GM15510 (cell line): ENCODE results near the gene RCN2.

Experiments used
- POLR2A ChIP-seq: IDR thresholded peaks from 3 replicates; pipeline ENCODE4 v1.6.1; 2011; ENCODE audit warnings: borderline replicate concordance; ENCODE audit not compliant: insufficient read length; ENCODE audit errors: extremely low read depth

RCN2 gene

DNA sequence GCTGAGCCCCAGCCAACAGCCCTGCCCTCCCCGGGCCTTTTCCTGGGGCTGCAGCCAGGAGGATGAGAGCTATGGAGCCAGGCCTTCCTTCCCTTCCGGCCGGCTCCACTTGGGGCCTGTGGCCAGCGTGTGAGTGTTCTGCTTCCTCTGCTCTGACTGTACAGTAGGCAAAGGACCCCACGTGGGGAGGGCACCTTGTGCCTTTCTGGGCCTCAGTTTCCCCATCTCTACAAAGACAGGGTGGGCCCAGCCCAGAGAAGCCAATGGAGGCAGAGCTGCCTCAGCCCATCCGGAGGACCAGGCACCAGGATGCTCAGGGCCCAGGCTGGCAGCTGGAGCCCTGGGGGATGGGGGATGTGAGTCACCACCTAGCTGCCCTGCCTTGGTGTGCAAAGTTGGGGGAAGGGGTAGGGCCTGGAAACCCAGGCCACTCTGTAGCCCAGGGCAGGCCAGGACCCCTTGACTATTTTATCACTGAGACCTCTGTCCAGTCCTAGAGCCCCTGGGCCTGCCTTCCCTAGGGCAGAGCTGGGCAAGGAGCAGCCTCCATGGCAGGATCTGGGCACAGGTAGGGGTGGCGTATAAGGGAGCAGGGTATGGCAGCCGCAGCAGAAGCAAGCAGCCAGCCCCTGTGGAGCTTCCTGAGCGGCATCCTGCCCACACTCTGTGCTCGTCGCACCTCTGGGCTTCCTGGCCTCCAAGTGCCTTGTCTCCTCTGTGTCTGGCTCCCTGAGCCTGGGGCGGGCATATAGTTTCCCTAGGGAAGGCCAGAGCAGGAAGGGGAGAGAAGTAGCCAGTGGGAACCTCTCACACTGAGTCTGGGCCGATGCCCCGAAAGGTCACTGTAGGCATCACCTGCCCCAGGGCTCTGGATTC is 65.2 kb downstream of the RCN2 start:
- no peak for TF ChIP-seq POLR2A

DNA sequence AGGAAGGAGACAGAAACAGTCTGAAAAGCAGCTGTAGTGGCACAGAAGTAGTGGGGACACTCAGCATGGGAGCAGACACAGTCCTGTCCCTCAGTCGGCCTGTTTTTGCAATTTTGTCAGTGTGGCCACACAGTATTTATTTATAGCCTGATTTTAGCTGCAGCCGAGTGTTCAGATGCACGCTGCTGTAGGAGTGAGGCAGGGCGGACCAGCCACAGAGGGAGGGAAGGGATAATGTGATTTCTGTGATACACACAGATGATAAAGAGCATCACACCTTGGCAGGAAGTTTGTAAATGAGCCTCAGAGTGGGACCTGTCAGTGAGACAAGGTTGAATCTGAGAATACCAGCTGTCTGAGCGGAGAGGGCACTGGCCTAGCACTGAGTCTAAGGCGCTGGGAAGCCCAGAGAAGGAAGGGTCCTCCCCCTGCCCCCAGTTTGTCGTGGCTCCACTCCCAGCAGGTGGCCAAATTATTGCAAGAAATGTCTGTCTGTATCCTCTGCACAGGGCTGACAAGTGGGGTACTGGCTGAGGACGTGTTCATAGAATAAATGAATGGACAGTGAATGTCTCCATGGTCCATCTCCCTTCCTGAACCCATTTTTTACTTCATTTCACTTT is 67.2 kb downstream of the RCN2 start:
- TF ChIP-seq POLR2A: no peak

DNA sequence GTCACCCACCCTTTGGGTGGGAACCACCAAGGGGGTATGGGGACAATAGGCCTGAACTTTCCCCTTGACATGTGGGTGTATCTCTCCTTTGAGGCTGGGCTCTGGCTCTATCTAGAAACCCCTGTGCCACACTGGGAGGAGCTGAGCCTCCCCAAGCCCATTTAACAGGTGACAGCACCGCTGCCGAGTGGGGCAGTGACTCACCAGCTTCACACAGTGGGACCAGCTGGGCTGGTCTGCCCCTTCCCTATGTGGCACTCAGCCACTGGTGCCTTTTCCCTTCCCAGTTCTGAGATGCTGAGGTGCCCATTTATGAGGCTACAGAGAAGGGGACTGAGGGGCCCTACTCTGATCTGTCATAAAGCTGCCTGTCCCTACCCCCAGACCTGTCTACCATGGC is 68.4 kb downstream of the RCN2 start:
- no peak for TF ChIP-seq POLR2A

DNA sequence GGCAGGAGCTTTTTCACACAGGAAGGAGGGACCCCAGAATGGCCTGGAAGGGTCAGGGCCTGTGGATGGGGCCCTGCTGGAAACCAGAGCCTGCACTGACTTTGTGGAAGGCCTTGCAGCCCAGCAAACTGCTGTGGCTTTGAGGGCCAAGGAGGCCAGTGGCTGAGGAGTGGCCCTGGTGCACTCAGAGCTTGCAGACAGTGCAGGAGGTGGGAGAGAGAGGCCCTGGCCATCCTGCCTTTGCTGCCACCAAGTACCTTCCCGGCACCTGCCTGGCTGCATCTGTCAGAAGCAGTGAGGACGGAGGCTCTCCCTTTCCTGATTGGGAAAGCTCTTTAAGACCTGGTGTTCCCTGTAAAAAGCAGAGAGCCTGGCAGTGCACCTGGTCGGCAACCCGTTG is 69.8 kb downstream of the RCN2 start:
- no peak for TF ChIP-seq POLR2A

DNA sequence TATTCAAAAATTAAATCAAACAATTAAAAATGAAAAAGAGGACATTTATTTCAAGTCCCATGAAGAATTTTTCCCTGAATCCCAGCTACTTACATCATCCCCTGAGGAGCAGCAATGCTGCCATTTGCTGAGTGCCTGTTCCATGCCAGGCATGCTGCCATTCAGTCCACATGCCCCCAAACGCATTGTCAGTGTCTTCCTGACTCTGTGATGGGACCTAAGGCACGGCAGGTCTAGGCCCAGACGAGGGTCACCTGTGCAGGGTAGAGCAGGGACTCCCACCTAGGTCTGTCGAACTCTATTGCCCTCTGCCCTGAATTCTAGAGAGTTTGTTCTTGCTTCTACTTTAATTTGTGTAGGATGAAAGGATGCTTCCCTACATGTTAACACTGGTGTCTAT is 70.4 kb downstream of the RCN2 start:
- TF ChIP-seq POLR2A: no peak

DNA sequence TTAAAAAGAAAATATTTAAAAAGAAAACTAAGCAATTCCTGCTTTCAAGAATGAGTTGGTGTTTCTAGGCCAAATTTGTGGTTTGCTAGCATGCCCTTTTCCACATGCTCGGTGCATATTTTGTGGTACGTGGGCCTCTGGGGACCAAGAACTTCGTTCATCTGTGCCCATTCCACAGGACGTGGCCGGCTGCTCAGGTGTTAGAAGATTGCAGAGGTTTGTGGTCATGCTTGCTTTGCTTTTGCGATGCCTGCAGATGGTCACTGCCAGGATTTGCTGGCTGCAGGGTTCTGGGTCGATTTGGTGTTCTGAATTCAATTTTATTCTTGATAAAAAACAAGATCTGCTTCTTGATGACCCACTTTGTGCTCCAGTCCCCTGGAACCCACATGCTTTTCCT is 70.9 kb downstream of the RCN2 start:
- TF ChIP-seq POLR2A: no peak

DNA sequence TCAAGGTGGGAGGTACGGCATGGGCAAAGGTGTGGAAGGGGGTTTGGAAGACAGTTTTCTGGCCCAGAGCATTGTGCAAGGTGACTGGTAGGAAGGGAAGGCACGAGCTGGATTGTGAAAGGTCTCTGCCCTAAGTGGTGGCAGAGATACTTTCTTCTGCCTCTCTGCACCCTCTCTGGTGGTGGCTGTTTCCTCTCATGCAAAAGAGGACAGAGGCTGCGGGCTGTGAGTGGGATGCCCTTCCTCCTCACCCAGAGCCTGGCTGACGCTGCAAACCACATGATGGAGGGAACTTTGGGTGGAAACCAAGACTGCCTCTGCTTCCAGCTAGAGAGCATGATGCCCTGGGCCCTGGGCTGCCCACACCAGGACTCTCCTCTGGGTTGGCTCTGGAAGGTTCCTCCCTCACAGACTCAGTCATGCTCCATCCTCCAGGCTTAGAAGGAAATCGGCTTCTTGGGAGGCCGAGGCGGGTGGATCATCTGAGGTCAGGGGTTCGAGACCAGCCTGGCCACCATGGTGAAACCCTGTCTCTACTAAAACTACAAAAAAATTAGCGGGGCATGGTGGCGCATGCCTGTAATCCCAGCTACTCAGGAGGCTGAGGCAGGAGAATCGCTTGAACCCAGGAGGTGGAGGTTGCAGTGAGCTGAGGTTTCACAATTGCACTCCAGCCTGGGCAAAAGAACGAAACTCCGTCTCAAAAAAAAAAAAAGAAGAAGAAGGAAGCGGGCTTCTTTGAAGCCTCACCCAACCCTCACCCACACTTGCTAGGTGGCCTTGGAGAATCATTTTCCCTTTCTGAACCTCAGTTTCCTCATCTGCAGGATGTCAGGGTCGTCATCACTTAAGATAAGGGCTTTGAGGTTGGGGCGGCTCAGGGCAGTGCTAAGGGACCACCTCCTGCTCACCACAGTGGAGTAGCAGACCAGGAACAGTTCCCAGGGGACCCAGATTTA is 71.7 kb downstream of the RCN2 start:
- no peak for TF ChIP-seq POLR2A
